ACC112 (cell line): ENCODE measurements around the gene NSRP1.

Source experiments
- H2AFZ ChIP-seq: fragments of 200-600 bp; sonication (generic); one replicate; pipeline ENCODE4 v1.6.0; 2017; ENCODE audit warnings: antibody characterized with exemption, low read length; ENCODE audit not compliant: unreplicated experiment
- H3K27ac ChIP-seq: fragments of 200-600 bp; sonication (generic); 2 replicates; pipeline ENCODE4 v1.5.1; 2014; ENCODE audit warnings: low read depth, mild to moderate bottlenecking, antibody characterized with exemption, low read length, moderate library complexity
- H3K27me3 ChIP-seq: fragments of 200-600 bp; sonication (generic); 2 replicates; pipeline ENCODE4 v1.6.1; 2014; ENCODE audit warnings: mild to moderate bottlenecking, antibody characterized with exemption, low read length, moderate library complexity, mixed read lengths; ENCODE audit not compliant: insufficient read depth
- H3K36me3 ChIP-seq: fragments of 200-600 bp; sonication (generic); 2 replicates; pipeline ENCODE4 v1.6.1; 2016; ENCODE audit warnings: mild to moderate bottlenecking, antibody characterized with exemption, low read length, moderate library complexity, mixed read lengths; ENCODE audit not compliant: insufficient read depth
- H3K4me1 ChIP-seq: fragments of 200-600 bp; sonication (generic); one replicate; pipeline ENCODE4 v1.6.1; 2016; ENCODE audit warnings: low read length, mixed read lengths; ENCODE audit not compliant: insufficient read depth, unreplicated experiment, control insufficient read depth
- H3K4me3 ChIP-seq: fragments of 200-600 bp; sonication (generic); 2 replicates; pipeline ENCODE4 v1.5.1; 2014; ENCODE audit warnings: mild to moderate bottlenecking, low read depth, low read length
- H3K79me2 ChIP-seq: fragments of 200-600 bp; sonication (generic); one replicate; pipeline ENCODE4 v1.6.0; 2016; ENCODE audit warnings: low read length; ENCODE audit not compliant: control insufficient read depth, unreplicated experiment, insufficient read depth

NSRP1 gene

DNA sequence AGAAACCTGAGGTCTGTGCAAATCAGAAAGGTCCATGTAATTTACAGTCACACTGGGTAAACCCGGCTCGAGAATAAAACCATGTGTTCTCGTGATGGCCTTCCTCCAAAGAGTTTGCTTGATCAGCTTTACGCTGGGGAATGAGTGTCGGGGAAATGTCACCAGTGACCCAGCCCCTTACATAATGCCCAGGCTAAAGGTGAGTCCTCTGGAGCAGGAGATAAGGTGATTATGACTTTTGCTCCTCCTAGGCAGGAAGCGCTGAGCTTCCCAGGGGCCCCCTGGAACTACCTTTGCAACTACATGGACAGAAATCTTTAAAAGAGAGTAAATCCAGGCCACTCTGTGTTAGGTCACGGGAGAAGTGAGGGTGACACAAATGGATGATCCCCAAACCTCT lies 103.2 kb downstream of the NSRP1 start:
- Histone ChIP-seq H3K79me2 (no peaks in the 10 kb centered on the region), H2AFZ (no peak overlapping the region), H3K27me3 (peaks cover 7% of the 10 kb centered on the region; the same call in 1 of the 2 replicates), H3K4me3 (no peak overlapping the region), H3K36me3 (no peaks in the 10 kb centered on the region), H3K4me1 (no peaks in the 10 kb centered on the region), H3K27ac (no peak overlapping the region)

DNA sequence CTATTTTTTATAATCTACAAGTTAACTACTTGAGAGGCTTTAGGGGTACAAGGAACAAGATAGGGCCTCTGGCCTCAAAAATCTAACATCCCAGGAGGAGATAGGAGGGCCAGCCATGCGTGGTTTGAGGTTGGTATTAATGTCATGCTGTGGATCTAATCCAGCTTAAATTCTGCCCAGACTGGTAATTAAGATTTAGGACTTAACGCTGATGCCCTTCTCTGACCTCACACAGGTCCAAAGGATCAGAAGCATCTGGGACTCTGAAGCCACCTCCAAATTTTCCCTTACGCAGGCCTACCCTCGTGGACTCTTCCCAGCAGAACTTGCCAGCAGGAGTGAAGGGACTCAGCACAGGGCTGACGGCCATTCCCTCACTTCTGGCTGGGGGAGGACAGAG lies 103.8 kb downstream of the NSRP1 start:
- H3K27ac ChIP-seq: no peak overlapping the region
- no peaks in the 10 kb centered on the region for H3K36me3 ChIP-seq
- no peaks in the 10 kb centered on the region for H3K79me2 ChIP-seq
- H3K27me3 ChIP-seq: peaks cover 9% of the 10 kb centered on the region; the same call in 1 of the 2 replicates
- no peaks in the 10 kb centered on the region for H3K4me1 ChIP-seq
- no peak overlapping the region for H2AFZ ChIP-seq
- no peak overlapping the region for H3K4me3 ChIP-seq

DNA sequence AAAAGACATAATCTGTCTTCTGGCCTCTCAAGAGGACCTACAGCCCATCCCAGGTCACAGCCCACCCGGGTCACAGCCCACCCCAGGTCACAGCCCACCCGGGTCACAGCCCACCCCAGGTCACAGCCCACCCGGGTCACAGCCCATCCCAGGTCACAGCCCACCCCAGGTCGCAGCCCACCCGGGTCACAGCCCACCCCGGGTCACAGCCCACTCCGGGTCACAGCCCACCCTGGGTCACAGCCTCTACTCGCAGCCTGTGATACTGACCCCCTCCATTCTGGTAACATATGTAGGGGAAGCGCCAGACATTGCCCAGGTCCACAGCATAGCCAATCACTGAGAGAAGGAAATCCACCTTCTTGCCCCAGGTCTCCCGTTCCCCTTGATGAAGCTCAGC lies 104.7 kb downstream of the NSRP1 start:
- no peaks in the 10 kb centered on the region for H3K4me1 ChIP-seq
- H3K27ac ChIP-seq: no peak overlapping the region
- H3K27me3 ChIP-seq: peaks cover 13% of the 10 kb centered on the region; the same call in 1 of the 2 replicates
- no peak overlapping the region for H2AFZ ChIP-seq
- H3K79me2 ChIP-seq: no peaks in the 10 kb centered on the region
- H3K36me3 ChIP-seq: no peaks in the 10 kb centered on the region
- no peak overlapping the region for H3K4me3 ChIP-seq

DNA sequence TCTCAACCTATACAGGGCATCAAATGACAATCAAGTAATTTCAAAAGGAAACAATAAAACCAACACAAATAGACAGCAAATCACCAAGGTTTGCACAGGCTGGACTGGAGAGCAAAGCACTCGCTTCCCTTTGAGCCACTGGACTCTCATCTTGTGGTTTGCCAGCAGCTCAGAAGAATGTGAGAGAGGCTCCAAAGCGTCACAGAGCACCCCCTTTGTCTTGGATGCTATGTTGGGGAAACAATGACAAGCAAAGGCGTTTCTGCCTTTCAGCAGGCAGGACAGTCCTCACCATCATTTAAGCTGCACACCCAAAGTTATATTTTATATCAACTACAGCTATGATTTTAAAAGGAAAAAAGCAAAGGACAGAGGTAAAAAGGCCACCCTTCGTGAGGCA lies 105.6 kb downstream of the NSRP1 start:
- H3K36me3 ChIP-seq: no peaks in the 10 kb centered on the region
- no peaks in the 10 kb centered on the region for H3K4me1 ChIP-seq
- no peak overlapping the region for H3K27ac ChIP-seq
- peaks cover 13% of the 10 kb centered on the region; the same call in 1 of the 2 replicates for H3K27me3 ChIP-seq
- no peaks in the 10 kb centered on the region for H3K79me2 ChIP-seq
- H2AFZ ChIP-seq: no peak overlapping the region
- no peak overlapping the region for H3K4me3 ChIP-seq

- H3K27me3 ChIP-seq: peaks cover 13% of the 10 kb centered on the region; the same call in 1 of the 2 replicates
Measured at GRCh38 chr17:30222721-30223175, 106.1 kb downstream of the NSRP1 start.

GRCh38 chr17:30224419-30224960 lies 107.9 kb downstream of the NSRP1 start:
- no peak overlapping the region for H3K4me3 ChIP-seq
- H3K36me3 ChIP-seq: no peaks in the 10 kb centered on the region
- no peak overlapping the region for H3K27ac ChIP-seq
- no peak overlapping the region for H2AFZ ChIP-seq
- H3K4me1 ChIP-seq: no peaks in the 10 kb centered on the region
- H3K27me3 ChIP-seq: peaks cover 23% of the 10 kb centered on the region
- no peaks in the 10 kb centered on the region for H3K79me2 ChIP-seq

More at GRCh38 chr17:30222721-30223175, 106.1 kb downstream of the NSRP1 start:
- no peaks in the 10 kb centered on the region for H3K79me2 ChIP-seq
- H3K36me3 ChIP-seq: no peaks in the 10 kb centered on the region
- H2AFZ ChIP-seq: no peak overlapping the region
- no peaks in the 10 kb centered on the region for H3K4me1 ChIP-seq
- H3K4me3 ChIP-seq: no peak overlapping the region
- no peak overlapping the region for H3K27ac ChIP-seq

- H3K36me3 ChIP-seq: no peaks in the 10 kb centered on the region
- H3K4me3 ChIP-seq: no peak overlapping the region
- H3K27ac ChIP-seq: no peak overlapping the region
- H3K79me2 ChIP-seq: no peaks in the 10 kb centered on the region
- H3K4me1 ChIP-seq: no peaks in the 10 kb centered on the region
- peaks cover 24% of the 10 kb centered on the region for H3K27me3 ChIP-seq
- H2AFZ ChIP-seq: no peak overlapping the region
Measured at GRCh38 chr17:30225112-30225511, 108.5 kb downstream of the NSRP1 start.

- Histone ChIP-seq H3K27ac (no peak overlapping the region), H3K4me1 (no peaks in the 10 kb centered on the region), H3K36me3 (no peaks in the 10 kb centered on the region), H3K27me3 (peaks cover 29% of the 10 kb centered on the region), H3K79me2 (no peaks in the 10 kb centered on the region), H3K4me3 (no peak overlapping the region), H2AFZ (no peak overlapping the region)
Measured at GRCh38 chr17:30225919-30226553, 109.4 kb downstream of the NSRP1 start.

- H3K27me3 ChIP-seq: peaks cover 27% of the 10 kb centered on the region
- no peak overlapping the region for H3K27ac ChIP-seq
- H3K4me3 ChIP-seq: no peak overlapping the region
- no peaks in the 10 kb centered on the region for H3K4me1 ChIP-seq
- no peaks in the 10 kb centered on the region for H3K79me2 ChIP-seq
- no peaks in the 10 kb centered on the region for H3K36me3 ChIP-seq
- no peak overlapping the region for H2AFZ ChIP-seq
Measured at GRCh38 chr17:30226878-30227277, 110.3 kb downstream of the NSRP1 start.

GRCh38 chr17:30228011-30228410 lies 111.4 kb downstream of the NSRP1 start:
- no peaks in the 10 kb centered on the region for H3K4me1 ChIP-seq
- H3K27me3 ChIP-seq: peaks cover 30% of the 10 kb centered on the region
- no peak overlapping the region for H2AFZ ChIP-seq
- H3K4me3 ChIP-seq: no peak overlapping the region
- H3K27ac ChIP-seq: no peak overlapping the region
- no peaks in the 10 kb centered on the region for H3K79me2 ChIP-seq
- H3K36me3 ChIP-seq: no peaks in the 10 kb centered on the region

GRCh38 chr17:30229012-30229411 lies 112.4 kb downstream of the NSRP1 start:
- no peak overlapping the region for H3K4me3 ChIP-seq
- no peaks in the 10 kb centered on the region for H3K79me2 ChIP-seq
- no peaks in the 10 kb centered on the region for H3K36me3 ChIP-seq
- no peak overlapping the region for H2AFZ ChIP-seq
- no peaks in the 10 kb centered on the region for H3K4me1 ChIP-seq
- peaks cover 40% of the 10 kb centered on the region for H3K27me3 ChIP-seq
- no peak overlapping the region for H3K27ac ChIP-seq
